ENCODE data around the gene PTPN1. TPM values are rescaled to one million over a fixed set of nuclear protein-coding genes. Genes with fewer than 3 reads are reported as not detected.
A peak's percentile ranks its signal among the peaks of the same experiment; 100 is the strongest.

PTPN1 gene
- total and polyA plus RNA-seq, 4 donors = 51.4 to 80.4 (median 64.7) TPM

- H3K9me3 ChIP-seq (ENCODE audit: control insufficient read depth in 4 of 4, insufficient read depth in 3 of 4, low read length in 3 of 4) = no peaks in the 10 kb centered on the region
- ATAC-seq (ENCODE audit: insufficient read depth, low FRiP score) (peak; percentile 53), DNase-seq (peak; percentile 79 to 82 (median 80))
- WGBS, 2 donors = 20 to 23% methylated on average over 21 of the region's 21 CpGs
- no peaks in the 10 kb centered on the region for H3K27me3 ChIP-seq (ENCODE audit: control insufficient read depth in 3 of 3, insufficient read depth in 3 of 3, low read length in 2 of 3)
- no peak overlapping the region for H3K9ac ChIP-seq (ENCODE audit: insufficient read depth in 1 of 2, low read length in 2 of 2)
- H3K36me3 ChIP-seq (ENCODE audit: control insufficient read depth in 4 of 4, insufficient read depth in 4 of 4, low read length in 4 of 4) = no peaks in the 10 kb centered on the region
- peaks cover 0 to 54% (median 21%) of the 10 kb centered on the region in 5 donors for H3K4me1 ChIP-seq (ENCODE audit: control insufficient read depth in 5 of 5, insufficient read depth in 5 of 5, low read length in 5 of 5)
- no peak overlapping the region for H3K4me3 ChIP-seq
- TF ChIP-seq CTCF (IDR thresholded peaks at IDR 0.05; ENCODE audit: control extremely low read depth, extremely low read depth) = peak; percentile 54
- no peak overlapping the region for H3K27ac ChIP-seq (ENCODE audit: low read depth in 1 of 2, low read length in 1 of 2)
Measured at GRCh38 chr20:50464026-50464724, 46.0 kb upstream of the PTPN1 start.

GRCh38 chr20:50464725-50465650, 45.2 kb upstream of the PTPN1 start:
- no peak overlapping the region for H3K4me3 ChIP-seq
- no peaks in the 10 kb centered on the region for H3K9me3 ChIP-seq (ENCODE audit: control insufficient read depth in 4 of 4, insufficient read depth in 3 of 4, low read length in 3 of 4)
- H3K9ac ChIP-seq (ENCODE audit: insufficient read depth in 1 of 2, low read length in 2 of 2) = no peak overlapping the region
- ATAC-seq (ENCODE audit: insufficient read depth, low FRiP score) (no peak), DNase-seq (no peak)
- TF ChIP-seq CTCF (IDR thresholded peaks at IDR 0.05; ENCODE audit: control extremely low read depth, extremely low read depth) = no peak
- 80 to 82% methylated on average over 14 of the region's 14 CpGs for WGBS, 2 donors
- H3K4me1 ChIP-seq (ENCODE audit: control insufficient read depth in 5 of 5, insufficient read depth in 5 of 5, low read length in 5 of 5) = peaks cover 0 to 56% (median 24%) of the 10 kb centered on the region in 5 donors
- no peak overlapping the region for H3K27ac ChIP-seq (ENCODE audit: low read depth in 1 of 2, low read length in 1 of 2)
- no peaks in the 10 kb centered on the region for H3K36me3 ChIP-seq (ENCODE audit: control insufficient read depth in 4 of 4, insufficient read depth in 4 of 4, low read length in 4 of 4)
- no peaks in the 10 kb centered on the region for H3K27me3 ChIP-seq (ENCODE audit: control insufficient read depth in 3 of 3, insufficient read depth in 3 of 3, low read length in 2 of 3)

GRCh38 chr20:50467174-50467573, 43.0 kb upstream of the PTPN1 start:
- ATAC-seq (ENCODE audit: insufficient read depth, low FRiP score) = no peak
- 78 to 89% methylated on average over 6 of the region's 6 CpGs for WGBS, 2 donors
- peak; percentile 27 to 58 (median 53) for DNase-seq
- Histone ChIP-seq H3K9ac (ENCODE audit: insufficient read depth in 1 of 2, low read length in 2 of 2) (no peak overlapping the region), H3K9me3 (ENCODE audit: control insufficient read depth in 4 of 4, insufficient read depth in 3 of 4, low read length in 3 of 4) (no peaks in the 10 kb centered on the region), H3K36me3 (ENCODE audit: control insufficient read depth in 4 of 4, insufficient read depth in 4 of 4, low read length in 4 of 4) (no peaks in the 10 kb centered on the region), H3K4me3 (no peak overlapping the region), H3K4me1 (ENCODE audit: control insufficient read depth in 5 of 5, insufficient read depth in 5 of 5, low read length in 5 of 5) (peaks cover 0 to 50% (median 14%) of the 10 kb centered on the region in 5 donors), H3K27ac (ENCODE audit: low read depth in 1 of 2, low read length in 1 of 2) (no peak overlapping the region), H3K27me3 (ENCODE audit: control insufficient read depth in 3 of 3, insufficient read depth in 3 of 3, low read length in 2 of 3) (no peaks in the 10 kb centered on the region)
- no peak for TF ChIP-seq CTCF (IDR thresholded peaks at IDR 0.05; ENCODE audit: control extremely low read depth, extremely low read depth)

Measured in lung (tissue), 12 donors.